Tibial artery (tissue), 4 donors: ENCODE data around the gene CBX7.

ENCODE experiments used
- DNase-seq, 2 donors: peaks; one replicate each; pipeline ENCODE4 v3.0.0-alpha.2; 2019
- H3K27ac ChIP-seq, 2 donors: fragments of 200-600 bp; sonication (generic) in 1 of 2; 1 replicate in 1 of 2; 2 replicates in 1 of 2; pipeline ENCODE4 v1.5.1; 2018 to 2019; ENCODE audit warnings: mild to moderate bottlenecking in 1 of 2
- H3K27me3 ChIP-seq, 2 donors: fragments of 200-600 bp; sonication (generic) in 1 of 2; one replicate each; pipeline versions ENCODE4 v1.5.1 to v1.6.0; 2016 to 2019
- H3K36me3 ChIP-seq, 3 donors: fragments of 200-600 bp; sonication (generic) in 2 of 3; one replicate each; pipeline ENCODE4 v1.5.1; 2016 to 2019; ENCODE audit warnings: mild to moderate bottlenecking in 2 of 3
- H3K4me1 ChIP-seq, 4 donors: fragments of 200-600 bp; sonication (generic) in 2 of 4; 1 replicate in 3 of 4; 2 replicates in 1 of 4; pipeline ENCODE4 v1.5.1; 2016 to 2019
- H3K4me3 ChIP-seq, 2 donors: fragments of 200-600 bp; sonication (generic) in 1 of 2; 1 replicate in 1 of 2; 2 replicates in 1 of 2; pipeline ENCODE4 v1.5.1; 2018 to 2019; ENCODE audit warnings: mild to moderate bottlenecking in 2 of 2
- H3K9me3 ChIP-seq, 3 donors: fragments of 200-600 bp; sonication (generic) in 1 of 3; one replicate each; pipeline ENCODE4 v1.5.1; 2016 to 2019
- intact Hi-C: fragments of 100-400 bp; cut with DNase I; formaldehyde crosslinking; loops from one replicate; pipeline ENCODE4 v1.15.0; 2023; ENCODE audit warnings: low total_unique reads
- TF ChIP-seq, protein P1 (sequence below), 2 experiments: fragments of 200-600 bp in 1 of 2; fragments of 450-650 bp in 1 of 2; IDR thresholded peaks; one replicate each; pipeline ENCODE4 v1.5.1; 2017 to 2019; ENCODE audit warnings: antibody characterized with exemption in 2 of 2, mild to moderate bottlenecking in 1 of 2, moderate library complexity in 1 of 2

Gene CBX7

DNA sequence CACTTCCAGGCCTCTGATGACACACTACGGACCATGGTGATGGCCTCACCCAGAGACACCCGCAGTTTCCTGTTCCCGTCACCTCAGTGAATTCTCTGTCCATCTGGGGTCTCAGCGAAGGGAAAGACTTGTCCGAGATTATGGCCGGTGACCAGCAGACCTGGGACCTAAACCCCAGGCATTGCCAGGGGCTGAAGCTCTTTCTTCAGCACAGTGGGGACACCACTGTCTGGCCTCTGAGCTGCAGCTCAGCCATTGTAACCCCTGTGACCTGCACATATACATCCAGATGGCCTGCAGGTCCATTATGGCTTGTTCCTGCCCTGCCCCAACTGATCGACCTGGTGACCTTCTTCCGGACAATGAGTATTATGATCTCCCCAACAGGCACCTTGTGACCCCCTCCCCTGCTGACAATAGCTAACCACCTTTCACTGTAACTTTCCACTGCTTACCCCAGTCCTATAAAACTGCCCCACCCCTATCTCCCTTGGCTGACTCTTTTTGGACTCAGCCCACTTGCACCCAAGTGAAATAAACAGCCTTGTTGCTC, 22.3 kb downstream of the CBX7 start:
- intact Hi-C loops = no loop called here
- Histone ChIP-seq H3K4me1 (peaks cover 0 to 8% (median 2%) of the 10 kb centered on the region in 4 donors), H3K9me3 (no peaks in the 10 kb centered on the region), H3K27ac (no peak overlapping the region), H3K4me3 (no peak overlapping the region), H3K36me3 (peaks cover 44 to 67% (median 58%) of the 10 kb centered on the region in 3 donors), H3K27me3 (no peaks in the 10 kb centered on the region)
- TF ChIP-seq, protein P1, sequence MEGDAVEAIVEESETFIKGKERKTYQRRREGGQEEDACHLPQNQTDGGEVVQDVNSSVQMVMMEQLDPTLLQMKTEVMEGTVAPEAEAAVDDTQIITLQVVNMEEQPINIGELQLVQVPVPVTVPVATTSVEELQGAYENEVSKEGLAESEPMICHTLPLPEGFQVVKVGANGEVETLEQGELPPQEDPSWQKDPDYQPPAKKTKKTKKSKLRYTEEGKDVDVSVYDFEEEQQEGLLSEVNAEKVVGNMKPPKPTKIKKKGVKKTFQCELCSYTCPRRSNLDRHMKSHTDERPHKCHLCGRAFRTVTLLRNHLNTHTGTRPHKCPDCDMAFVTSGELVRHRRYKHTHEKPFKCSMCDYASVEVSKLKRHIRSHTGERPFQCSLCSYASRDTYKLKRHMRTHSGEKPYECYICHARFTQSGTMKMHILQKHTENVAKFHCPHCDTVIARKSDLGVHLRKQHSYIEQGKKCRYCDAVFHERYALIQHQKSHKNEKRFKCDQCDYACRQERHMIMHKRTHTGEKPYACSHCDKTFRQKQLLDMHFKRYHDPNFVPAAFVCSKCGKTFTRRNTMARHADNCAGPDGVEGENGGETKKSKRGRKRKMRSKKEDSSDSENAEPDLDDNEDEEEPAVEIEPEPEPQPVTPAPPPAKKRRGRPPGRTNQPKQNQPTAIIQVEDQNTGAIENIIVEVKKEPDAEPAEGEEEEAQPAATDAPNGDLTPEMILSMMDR (IDR thresholded peaks at IDR 0.05) = no peak
- no peak for DNase-seq

DNA sequence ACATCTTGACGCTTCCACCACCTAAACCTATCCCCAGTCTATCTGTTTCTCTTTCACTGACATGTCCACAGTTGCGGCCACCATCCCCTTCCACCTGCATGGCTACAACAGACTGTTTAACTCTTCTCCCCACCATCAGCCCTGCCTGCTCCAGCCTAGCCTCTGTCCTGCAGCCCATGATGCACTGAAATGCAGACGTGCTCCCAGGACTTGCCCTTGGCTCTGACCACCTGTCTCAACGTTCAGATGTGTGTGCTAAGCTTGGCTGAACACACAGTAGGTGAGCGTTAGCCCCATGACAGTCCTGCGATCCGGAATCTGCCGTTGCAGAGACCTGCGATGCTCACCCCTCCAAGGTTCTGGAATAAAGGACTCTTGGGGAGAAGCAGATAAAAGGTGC, 22.7 kb downstream of the CBX7 start:
- TF ChIP-seq, protein P1 (IDR thresholded peaks at IDR 0.05) = no peak
- Histone ChIP-seq H3K27ac (no peak overlapping the region), H3K4me1 (peaks cover 0 to 4% (median 0%) of the 10 kb centered on the region in 4 donors), H3K27me3 (no peaks in the 10 kb centered on the region), H3K4me3 (no peak overlapping the region), H3K9me3 (no peaks in the 10 kb centered on the region), H3K36me3 (peaks cover 44 to 62% (median 54%) of the 10 kb centered on the region in 3 donors)
- intact Hi-C loops = loop anchor here (10.0 kb wide), 1 partner anchor 355 kb away; no protein-coding TSS in a partner anchor
- DNase-seq = no peak

DNA sequence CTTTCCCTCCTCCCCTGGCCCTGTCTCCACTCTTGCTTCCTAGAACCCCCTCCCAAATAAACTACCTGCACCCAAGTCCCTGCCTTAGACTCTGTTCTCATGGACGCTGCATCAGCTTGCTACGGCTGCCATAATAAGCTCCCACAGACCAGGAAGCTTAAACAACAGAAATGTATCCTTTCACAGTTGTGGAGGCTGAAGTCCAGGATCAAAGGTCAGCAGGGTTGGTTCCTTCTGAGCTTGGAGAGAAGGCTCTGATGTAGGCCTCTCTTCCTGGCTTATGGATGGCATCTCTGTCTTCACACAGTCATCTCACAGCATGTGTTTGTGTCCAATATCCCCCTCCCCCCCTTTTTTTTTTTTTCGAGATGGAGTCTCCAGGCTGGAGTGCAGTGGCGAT, 23.4 kb downstream of the CBX7 start:
- H3K9me3 ChIP-seq = no peaks in the 10 kb centered on the region
- peaks cover 38 to 56% (median 48%) of the 10 kb centered on the region in 3 donors for H3K36me3 ChIP-seq
- no peak for DNase-seq
- H3K27me3 ChIP-seq = no peaks in the 10 kb centered on the region
- peaks cover 0 to 5% (median 2%) of the 10 kb centered on the region in 4 donors for H3K4me1 ChIP-seq
- intact Hi-C loops = loop anchor here (10.0 kb wide), 1 partner anchor 354 kb away; no protein-coding TSS in a partner anchor
- no peak overlapping the region for H3K4me3 ChIP-seq
- H3K27ac ChIP-seq = no peak overlapping the region
- TF ChIP-seq, protein P1 (IDR thresholded peaks at IDR 0.05) = no peak

DNA sequence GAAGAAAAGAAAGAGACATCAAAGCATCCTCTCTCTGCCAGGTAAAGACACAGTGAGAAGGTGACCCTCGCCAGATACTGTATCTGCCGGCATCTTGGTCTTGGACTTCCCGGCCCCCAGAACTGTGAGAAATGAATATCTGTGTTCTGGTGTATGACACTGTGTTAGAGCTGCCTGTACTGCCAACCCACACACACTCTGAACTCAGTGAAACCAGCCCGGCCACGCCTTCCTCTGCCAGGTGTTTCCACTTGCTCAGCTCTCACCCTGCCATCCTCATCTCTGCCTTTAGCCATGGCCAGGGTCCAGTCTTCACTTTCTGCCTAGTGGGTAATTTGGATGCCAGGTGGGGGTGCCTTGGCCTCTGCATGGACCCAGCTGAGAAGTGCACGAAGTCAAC, 24.0 kb downstream of the CBX7 start:
- peaks cover 0 to 7% (median 2%) of the 10 kb centered on the region in 4 donors for H3K4me1 ChIP-seq
- TF ChIP-seq, protein P1 (IDR thresholded peaks at IDR 0.05) = no peak
- no peak overlapping the region for H3K27ac ChIP-seq
- peaks cover 34 to 50% (median 42%) of the 10 kb centered on the region in 3 donors for H3K36me3 ChIP-seq
- intact Hi-C loops = loop anchor here (10.0 kb wide), 1 partner anchor 354 kb away; no protein-coding TSS in a partner anchor
- no peaks in the 10 kb centered on the region for H3K9me3 ChIP-seq
- H3K4me3 ChIP-seq = no peak overlapping the region
- no peak for DNase-seq
- no peaks in the 10 kb centered on the region for H3K27me3 ChIP-seq

DNA sequence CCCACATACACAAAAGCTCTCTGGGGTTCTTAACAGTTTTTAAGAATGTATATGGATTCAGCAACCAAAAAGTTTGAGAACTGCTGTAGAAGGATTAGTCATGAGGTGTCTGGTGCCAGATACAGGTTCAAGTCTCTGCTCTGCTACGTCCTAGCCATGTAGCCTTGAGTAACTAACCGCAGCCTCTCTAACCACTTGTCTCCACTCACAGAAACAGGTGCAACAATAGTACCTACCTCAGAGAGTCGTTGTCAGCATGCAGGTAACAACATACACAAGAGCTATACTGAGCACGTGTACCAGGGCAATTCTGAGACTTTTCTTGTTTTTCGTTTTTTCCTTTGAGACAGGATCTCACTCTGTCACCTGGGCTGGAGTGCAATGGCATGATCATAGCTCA, 26.9 kb downstream of the CBX7 start:
- Histone ChIP-seq H3K4me3 (no peak overlapping the region), H3K27me3 (no peaks in the 10 kb centered on the region), H3K9me3 (no peaks in the 10 kb centered on the region), H3K4me1 (peaks cover 0 to 4% (median 2%) of the 10 kb centered on the region in 4 donors), H3K36me3 (peaks cover 8 to 21% (median 13%) of the 10 kb centered on the region in 3 donors), H3K27ac (no peak overlapping the region)
- intact Hi-C loops = loop anchor here (10.0 kb wide), 1 partner anchor 351 kb away; no protein-coding TSS in a partner anchor
- TF ChIP-seq, protein P1 (IDR thresholded peaks at IDR 0.05) = no peak
- no peak for DNase-seq
